T-helper 2 cell treated with Interferon-gamma antibody and Interleukin-4, amounts not matched to agents 100 ng/mL and 5 ng/mL, for 36 hours (primary cell): ENCODE results near the gene ZNF620. TPM values are rescaled to one million over a fixed set of nuclear protein-coding genes. Genes with fewer than 3 reads are reported as not detected.
"Not testable (repeated sequence)": the region's sequence is repeated elsewhere in the genome, so short reads cannot be mapped to it uniquely, and the experiment has no call there.

ENCODE experiments used
- intact Hi-C: fragments of 100-400 bp; cut with micrococcal nuclease; formaldehyde crosslinking; loops from one replicate; pipeline ENCODE4 v1.15.1; 2023
- total RNA-seq: library from RNA; stranded (reverse); gene quantifications from 2 replicates; pipeline ENCODE4 v1.2.3, GENCODE V29; 2022

The ZNF620 gene
- total RNA-seq, 1 donor from 2014 or later, result 6.5 TPM

- intact Hi-C loops, result loop anchor here (10.0 kb wide), 1 partner anchor 1465 kb away; the partner anchor contains the start of gene ULK4
These were observed 5.9 kb upstream of the ZNF620 start for GRCh38 chr3:40499952-40500351.

GRCh38 chr3:40502034-40502433, 3.8 kb upstream of the ZNF620 start:
- intact Hi-C loops, result loop anchor here (10.0 kb wide), 1 partner anchor 1463 kb away; the partner anchor contains the start of gene ULK4

GRCh38 chr3:40504636-40505430, 1.0 kb upstream of the ZNF620 start:
- intact Hi-C loops, result loop anchor here (10.0 kb wide), 1 partner anchor 1460 kb away; the partner anchor contains the start of gene ULK4

GRCh38 chr3:40511031-40511718, 5.3 kb downstream of the ZNF620 start:
- intact Hi-C loops, result no loop called here

- intact Hi-C loops, result no loop called here
These were observed 10.4 kb downstream of the ZNF620 start for GRCh38 chr3:40516201-40516600.

GRCh38 chr3:40518067-40518466, 12.2 kb downstream of the ZNF620 start:
- intact Hi-C loops, result no loop called here

DNA sequence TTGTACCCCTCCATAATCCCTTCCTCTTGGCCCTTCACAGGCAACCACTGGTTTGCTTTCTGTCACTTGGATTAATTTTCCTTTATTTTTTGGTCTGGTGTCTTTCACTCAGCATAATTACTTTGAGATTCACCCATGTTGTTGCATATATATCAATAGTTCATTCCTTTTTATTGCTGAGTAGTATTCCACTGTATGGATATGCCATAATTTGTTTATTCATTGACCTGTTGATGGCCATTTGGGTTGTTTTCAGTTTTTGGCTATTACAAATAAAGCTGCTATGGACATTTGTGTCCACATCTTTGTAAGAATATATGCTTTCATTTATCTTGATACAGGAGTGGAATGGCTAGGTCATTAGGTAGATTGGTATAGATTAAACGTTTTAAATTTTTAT, 13.0 kb downstream of the ZNF620 start:
- intact Hi-C loops, result no loop called here

DNA sequence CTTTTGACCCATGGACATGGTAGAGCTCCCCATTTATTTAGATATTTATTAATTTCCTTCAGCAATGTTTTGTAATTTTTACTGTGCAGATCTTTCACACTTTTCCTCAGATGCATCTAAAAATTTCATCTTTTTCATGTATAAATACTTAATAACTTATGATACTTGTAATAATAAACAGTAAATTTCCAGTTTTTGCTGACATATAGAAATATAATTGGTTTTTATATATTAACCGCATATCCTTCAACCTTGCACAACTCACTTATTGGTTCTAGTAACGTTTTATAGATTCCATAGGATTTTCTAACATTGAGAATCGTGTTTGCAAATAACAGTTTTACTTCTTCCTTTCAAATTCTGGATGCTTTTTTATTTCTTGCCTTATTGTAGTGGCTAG, 15.4 kb downstream of the ZNF620 start:
- intact Hi-C loops, result loop anchor here (5.0 kb wide), 2 partner anchors 194 to 676 kb away; partner anchors contain the start of gene CTNNB1

- intact Hi-C loops, result loop anchor here (1.0 to 5.0 kb wide), 6 partner anchors 17 to 674 kb away; partner anchors contain the start of genes CTNNB1, RPL14, ZNF619 and ZNF620
These were observed 17.9 kb downstream of the ZNF620 start for GRCh38 chr3:40523781-40524180.

GRCh38 chr3:40524222-40524567, 18.4 kb downstream of the ZNF620 start:
- intact Hi-C loops, result loop anchor here (1.0 to 5.0 kb wide), 6 partner anchors 18 to 673 kb away; partner anchors contain the start of genes CTNNB1, RPL14, ZNF619 and ZNF620

DNA sequence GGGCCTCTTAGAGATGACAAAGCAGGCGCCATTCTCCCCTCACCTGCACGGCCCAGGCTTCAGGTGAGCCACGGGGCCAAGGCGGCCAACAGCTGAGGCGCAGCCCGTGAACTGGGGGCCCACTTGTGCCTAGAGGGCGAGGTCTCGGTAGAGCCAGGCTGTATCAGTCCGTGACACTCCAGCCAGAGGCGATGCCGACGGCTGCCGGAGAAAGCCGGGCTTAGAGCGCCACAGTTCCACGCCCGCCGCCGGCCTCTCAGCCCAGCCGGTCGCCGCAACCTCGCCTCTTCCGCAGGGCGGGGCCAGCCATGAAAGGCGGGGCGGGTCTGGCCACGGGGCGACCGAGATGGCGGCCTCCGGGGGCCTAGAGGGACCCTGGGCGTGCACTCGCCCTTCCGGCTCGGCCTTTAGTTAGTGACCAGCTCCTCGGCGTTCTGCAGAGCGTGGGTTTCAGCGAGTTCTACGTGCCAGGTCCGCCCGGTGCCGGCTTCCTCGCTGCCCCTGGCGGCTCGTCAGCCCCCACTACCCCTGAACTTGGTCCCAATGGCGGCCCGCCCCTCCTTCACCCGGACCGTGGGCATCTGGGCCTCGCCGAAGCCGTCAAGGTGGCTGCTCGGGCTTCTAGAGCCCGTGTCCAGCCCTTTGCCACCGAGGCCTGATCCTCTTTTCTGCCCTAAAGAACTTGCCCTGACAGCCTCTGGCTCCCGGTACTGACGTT, 18.9 kb downstream of the ZNF620 start, which contains the start of gene ZNF621:
ZNF621 (plus strand) TSS at position 393 of the 718 bp plus-strand sequence. CDS start 881 bp downstream, outside the sequence.
- intact Hi-C loops, result loop anchor here (1.0 to 5.0 kb wide), 7 partner anchors 18 to 673 kb away; partner anchors contain the start of genes CTNNB1, EIF1B, RPL14 and ZNF619

DNA sequence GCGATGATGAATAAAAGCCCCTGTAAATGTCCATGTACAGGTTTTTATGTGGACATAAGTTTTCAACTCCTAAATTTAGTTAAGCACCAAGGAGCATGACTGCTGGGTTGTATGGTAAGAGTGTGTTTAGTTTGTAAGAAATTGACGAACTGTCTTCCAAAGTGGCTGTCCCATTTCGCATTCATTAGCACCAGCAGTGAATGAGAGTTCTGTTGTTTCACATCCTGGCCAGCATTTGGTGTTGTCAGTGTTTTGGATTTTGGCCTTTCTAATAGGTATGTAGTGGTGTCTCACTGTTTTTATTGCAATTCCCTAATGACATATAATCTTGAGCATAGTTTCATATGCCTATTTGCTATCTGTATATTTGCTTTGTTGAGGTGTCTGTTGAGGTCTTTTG, 22.6 kb downstream of the ZNF620 start:
- intact Hi-C loops, result no loop called here

DNA sequence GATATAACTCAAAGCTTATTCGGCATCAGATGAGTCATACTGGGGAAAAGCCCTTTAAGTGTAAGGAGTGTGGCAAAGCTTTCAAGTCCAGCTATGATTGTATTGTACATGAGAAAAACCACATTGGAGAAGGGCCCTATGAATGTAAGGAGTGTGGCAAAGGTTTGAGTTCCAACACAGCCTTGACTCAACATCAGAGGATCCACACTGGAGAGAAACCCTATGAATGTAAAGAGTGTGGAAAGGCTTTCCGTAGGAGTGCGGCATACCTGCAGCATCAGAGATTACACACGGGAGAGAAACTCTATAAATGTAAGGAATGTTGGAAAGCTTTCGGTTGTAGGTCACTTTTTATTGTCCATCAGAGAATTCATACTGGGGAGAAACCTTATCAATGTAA, 26.4 kb downstream of the ZNF620 start:
- intact Hi-C loops, result no loop called here

DNA sequence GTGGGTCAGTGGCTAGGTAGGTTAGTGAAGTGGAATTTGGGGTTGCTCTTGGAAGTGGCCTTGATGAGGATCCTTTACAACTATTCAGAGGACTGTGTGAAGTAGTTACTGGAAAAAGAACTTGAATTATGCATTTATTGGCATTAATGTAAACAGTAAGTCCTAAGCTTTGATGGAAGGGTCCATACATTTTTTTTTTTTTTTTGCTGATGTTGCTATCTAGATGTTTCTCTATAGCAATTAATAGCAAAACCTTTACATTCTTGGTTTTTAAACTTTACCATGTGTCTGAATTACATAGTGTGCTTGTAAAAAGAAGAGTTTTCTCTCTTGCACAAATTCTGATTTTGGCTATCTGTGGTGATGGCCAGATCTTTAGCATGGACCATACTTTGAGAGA, 28.4 kb downstream of the ZNF620 start:
- intact Hi-C loops, result no loop called here

GRCh38 chr3:40546816-40547215, 41.0 kb downstream of the ZNF620 start:
- intact Hi-C loops, result no loop called here

DNA sequence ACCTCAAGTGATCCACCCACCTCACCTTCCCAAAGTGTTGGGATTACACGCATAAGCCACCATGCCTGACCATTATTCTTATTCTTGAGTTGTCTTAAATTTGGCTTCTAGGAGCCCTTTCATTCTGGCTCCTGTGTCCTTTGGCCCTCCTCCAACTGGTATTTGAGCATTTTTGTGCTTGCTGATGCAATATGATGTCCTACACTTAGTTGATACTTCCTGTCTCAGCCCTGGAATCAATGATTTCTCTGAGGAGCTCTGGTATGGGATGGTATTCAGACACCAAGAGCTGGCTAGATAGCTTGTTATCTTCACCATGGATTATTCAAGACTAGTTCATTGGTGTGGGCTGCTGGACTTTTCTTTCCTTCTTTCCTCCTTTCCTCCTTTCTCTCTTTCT, 44.3 kb downstream of the ZNF620 start:
- intact Hi-C loops, result no loop called here

GRCh38 chr3:40557575-40558161, 51.8 kb downstream of the ZNF620 start:
- intact Hi-C loops, result no loop called here

DNA sequence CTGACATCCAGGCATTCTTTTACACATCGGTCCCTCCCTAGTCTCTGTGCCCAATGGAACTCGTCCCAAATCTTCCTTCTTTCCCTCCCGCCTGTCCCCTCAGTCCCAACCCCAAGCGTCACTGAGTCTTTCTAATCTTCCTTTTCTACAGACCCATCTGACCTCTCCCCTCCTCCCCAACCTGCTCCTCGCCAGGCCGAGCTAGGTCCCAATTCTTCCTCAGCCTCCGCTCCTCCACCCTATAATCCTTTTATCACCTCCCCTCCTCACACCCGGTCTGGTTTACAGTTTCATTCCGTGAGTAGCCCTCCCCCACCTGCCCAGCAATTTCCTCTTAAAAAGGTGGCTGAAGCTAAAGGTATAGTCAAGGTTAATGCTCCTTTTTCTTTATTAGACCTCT, 56.6 kb downstream of the ZNF620 start:
- intact Hi-C loops, result not testable (repeated sequence)

- intact Hi-C loops, result not testable (repeated sequence)
These were observed 59.8 kb downstream of the ZNF620 start for GRCh38 chr3:40565629-40566028.

DNA sequence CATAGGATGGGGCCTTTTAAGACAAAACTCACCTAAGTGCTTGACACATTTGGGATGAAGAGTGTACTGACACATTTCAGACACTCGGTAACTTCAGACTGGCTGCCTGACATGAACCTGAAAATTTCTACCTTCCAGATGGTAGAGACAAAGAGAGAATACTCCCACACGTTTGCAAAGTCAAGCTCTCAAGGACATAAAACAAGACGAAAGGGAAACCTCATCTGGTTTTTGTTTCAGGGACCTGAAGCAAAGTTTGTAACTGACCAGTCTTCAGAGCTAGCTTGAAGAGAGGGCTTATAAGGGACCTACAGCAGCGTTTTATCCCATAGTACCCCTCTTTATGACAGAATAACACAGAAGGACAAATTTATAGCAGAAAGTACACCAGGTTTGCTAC, 60.9 kb downstream of the ZNF620 start:
- intact Hi-C loops, result no loop called here
